ENCODE results near the gene ARPP19.
"Not testable (repeated sequence)": the region's sequence is repeated elsewhere in the genome, so short reads cannot be mapped to it uniquely, and the experiment has no call there.

The ARPP19 gene

DNA sequence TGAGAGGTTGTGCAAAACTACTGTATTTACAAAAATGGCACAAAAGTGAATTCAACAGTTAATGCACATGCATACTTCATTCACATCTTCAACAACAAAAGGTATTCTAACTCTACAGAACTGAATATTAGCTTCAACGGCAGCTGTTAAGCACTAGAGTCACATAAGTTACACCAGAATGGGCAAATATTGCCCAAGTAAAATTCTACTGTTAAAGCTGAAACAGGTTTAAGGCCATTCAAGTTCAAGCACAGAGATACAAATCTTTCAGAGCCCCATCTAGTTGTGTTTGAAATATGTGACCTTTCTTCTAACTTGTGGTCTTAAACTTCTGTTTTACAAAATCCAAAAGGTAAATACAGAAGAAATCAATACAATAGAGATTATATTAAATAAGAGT, 17.6 kb downstream of the ARPP19 start:
- not testable (repeated sequence) for DNase-seq (ENCODE audit: low read depth)

DNA sequence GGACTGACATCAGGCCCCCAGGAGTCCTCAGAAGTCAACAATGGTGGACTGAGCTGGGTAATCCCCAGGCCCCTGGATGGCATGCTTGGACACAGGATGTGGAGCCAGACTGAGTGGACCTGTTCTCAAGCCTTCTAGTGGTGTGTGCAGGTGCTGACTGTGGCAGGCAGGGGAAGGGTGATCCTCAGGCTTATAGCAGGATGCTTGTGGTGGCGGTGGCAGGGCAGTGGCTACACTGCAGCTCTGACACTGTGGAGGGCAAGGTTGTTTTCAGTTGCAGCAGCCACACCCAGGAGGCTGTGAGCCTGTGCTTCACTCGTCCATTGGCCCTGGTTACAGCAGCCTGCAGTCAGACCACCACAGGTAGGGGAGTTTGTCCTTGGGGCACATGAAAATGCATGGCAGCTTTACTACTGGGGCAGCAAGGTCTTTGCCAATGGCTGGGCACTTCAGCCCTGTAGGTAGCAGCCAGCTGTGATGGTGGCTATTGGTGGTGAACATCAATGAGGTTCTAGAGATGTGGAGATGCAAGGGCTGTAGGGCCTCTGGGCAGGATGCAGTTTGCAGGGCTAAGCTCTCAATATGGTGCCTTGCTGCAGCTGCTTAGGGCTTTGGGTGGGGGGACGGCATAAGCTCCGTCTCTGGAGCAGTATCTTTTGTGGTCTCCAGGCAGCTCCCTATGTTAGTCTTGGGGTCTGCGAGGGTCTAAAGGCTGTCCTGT, 22.6 kb downstream of the ARPP19 start:
- DNase-seq (ENCODE audit: low read depth), result no peak

DNA sequence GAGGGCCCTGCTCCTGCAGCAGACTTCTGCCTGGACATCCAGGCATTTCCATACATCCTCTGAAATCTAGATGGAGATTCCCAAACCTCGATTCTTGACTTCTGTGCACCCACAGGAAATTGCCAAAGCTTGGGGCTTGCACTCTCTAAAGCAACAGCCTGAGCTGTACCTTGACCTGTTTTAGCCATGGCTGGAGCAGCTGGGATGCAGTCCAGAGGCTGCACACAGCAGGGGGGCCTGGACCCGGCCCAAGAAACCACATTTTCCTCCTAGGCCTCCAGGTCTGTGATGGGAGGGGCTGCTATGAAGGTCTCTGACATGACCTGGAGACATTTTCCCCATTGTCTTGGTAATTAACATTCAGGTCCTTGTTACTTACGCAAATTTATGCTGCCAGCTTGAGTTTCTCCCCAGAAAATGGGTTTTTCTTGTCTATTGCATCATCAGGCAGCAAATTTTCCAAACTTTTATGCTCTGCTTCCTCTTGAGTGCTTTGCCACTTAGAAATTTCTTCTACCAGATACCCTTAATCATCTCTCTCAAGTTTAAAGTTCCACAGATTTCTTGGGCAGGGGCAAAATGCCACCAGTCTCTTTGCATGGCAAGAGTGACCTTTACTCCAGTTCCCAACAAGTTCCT, 28.3 kb downstream of the ARPP19 start:
- DNase-seq (ENCODE audit: low read depth), result no peak

DNA sequence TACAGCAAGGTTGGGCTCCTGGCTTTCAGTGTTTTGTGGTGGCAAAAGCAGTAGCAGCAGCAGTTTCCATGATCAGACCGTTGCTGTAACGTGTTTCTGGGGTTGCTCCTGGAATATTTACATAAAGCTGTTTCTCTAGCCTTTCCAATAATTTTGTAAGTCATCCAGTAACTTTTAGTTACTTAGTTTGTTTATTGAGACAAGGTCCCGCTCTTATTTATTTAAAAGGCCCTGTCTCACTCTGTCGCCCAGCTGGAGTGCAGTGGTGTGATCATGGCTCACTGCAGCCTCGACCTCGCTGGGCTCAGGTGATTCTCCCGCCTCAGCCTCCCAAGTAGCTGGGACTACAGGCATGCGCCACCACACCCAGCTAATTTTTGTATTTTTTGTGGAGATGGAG, 31.4 kb downstream of the ARPP19 start:
- no peak for DNase-seq (ENCODE audit: low read depth)

GRCh38 chr15:52532427-52532826, 36.4 kb downstream of the ARPP19 start:
- no peak for DNase-seq (ENCODE audit: low read depth)

GRCh38 chr15:52529940-52530339, 38.9 kb downstream of the ARPP19 start:
- no peak for DNase-seq (ENCODE audit: low read depth)

- no peak for DNase-seq (ENCODE audit: low read depth)
Measured at GRCh38 chr15:52529341-52529924, 39.4 kb downstream of the ARPP19 start.

GRCh38 chr15:52528564-52529340, 40.1 kb downstream of the ARPP19 start, which contains the start of gene MYO5A:
TSS of gene MYO5A (minus strand) at chr15:52528880. CDS start at chr15:52528806, 74 bp downstream.
- DNase-seq (ENCODE audit: low read depth), result peak; percentile 57

GRCh38 chr15:52527911-52528563, 40.8 kb downstream of the ARPP19 start:
- no peak for DNase-seq (ENCODE audit: low read depth)

DNA sequence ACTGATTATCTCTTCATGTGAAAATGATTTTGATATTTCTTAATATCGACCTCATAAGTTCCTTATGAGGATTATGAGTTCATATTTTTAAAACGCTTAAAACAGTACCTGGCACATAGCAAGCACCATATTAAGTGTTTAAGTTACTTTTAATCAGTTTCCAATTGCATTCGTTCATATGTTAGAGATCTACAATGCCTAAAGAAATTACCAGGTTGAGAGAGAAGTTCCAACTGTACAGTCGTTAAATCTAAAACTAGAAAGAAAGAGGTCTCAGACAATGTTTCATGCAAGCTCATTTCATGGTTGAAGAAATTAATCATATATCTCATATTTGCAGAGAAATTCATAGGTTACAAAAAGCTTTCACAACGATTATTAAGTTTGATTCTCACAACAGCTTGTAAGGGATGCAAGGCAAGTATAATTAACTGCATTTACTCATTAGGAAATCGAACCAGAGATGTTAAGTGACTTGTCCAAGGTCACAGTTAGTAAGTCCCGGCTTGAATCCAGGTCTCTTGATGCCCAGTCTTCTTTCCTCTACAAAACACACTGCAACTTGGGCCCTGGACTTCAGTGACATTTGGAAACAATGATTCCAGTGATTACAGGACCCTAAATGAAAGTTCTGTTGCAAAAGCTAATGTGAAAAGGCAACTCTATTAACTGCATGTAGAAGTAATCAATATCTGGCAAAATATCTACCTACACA, 41.5 kb downstream of the ARPP19 start:
- no peak for DNase-seq (ENCODE audit: low read depth)

GRCh38 chr15:52524223-52525136, 44.4 kb downstream of the ARPP19 start:
- no peak for DNase-seq (ENCODE audit: low read depth)

DNA sequence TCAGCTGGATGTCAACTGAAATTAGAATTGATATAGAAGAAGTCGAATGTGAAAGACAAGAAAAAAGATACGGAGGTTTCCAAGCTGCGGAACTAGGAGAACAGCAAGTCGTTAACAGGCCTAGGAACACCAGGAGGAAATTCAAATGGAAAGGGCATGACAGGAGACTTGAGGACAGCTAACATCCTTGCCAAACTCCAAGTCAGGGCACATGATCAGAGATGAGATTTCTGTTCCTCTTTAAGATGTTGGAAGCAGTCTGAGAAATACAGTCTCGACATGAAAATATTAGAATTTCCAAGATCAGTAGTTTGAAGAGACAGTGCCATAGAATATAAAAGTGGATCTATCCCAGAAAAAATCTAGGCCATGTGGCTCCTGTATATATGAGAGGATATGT, 45.2 kb downstream of the ARPP19 start:
- no peak for DNase-seq (ENCODE audit: low read depth)

- peak; percentile 70 for DNase-seq (ENCODE audit: low read depth)
Measured at GRCh38 chr15:52523192-52523591, 45.6 kb downstream of the ARPP19 start.

DNA sequence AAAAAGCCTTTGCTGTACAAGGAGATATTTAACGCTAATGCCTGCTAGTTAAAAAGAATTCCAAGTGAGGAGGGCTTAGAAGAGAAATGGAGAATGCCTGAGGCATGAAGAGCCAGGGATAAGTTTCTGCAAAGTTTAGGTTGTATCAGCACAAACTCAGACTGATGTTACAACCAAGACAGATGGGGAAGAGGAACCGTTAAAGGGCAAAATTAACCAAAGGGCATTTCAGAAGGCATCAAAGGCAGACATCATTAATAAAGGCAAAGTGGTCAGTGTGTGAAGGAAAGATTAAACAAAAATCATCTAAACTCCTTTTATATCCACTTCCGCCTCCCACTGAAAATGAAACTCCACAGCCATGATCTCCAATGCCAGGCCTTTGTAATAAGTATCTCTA, 47.1 kb downstream of the ARPP19 start:
- DNase-seq (ENCODE audit: low read depth), result no peak

DNA sequence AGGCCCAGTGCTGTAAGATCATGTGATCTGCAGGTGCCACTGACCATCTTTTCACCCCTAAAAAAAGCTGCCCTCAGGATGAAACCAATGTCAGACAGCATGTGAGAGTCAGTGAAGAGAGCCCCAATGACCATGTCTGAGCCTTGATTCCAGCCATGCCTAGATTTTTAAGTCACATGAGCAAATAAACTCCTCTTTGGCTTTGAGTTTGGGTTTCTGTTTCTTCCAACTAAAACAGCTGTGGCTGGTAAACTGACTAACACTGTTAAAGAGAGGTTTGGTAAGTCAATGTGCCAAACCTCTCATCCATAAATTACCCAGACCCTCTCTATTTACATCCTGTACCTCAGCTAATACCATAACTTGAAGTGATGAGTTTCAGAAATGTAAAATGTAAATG, 48.4 kb downstream of the ARPP19 start:
- peak; percentile 15 for DNase-seq (ENCODE audit: low read depth)

DNA sequence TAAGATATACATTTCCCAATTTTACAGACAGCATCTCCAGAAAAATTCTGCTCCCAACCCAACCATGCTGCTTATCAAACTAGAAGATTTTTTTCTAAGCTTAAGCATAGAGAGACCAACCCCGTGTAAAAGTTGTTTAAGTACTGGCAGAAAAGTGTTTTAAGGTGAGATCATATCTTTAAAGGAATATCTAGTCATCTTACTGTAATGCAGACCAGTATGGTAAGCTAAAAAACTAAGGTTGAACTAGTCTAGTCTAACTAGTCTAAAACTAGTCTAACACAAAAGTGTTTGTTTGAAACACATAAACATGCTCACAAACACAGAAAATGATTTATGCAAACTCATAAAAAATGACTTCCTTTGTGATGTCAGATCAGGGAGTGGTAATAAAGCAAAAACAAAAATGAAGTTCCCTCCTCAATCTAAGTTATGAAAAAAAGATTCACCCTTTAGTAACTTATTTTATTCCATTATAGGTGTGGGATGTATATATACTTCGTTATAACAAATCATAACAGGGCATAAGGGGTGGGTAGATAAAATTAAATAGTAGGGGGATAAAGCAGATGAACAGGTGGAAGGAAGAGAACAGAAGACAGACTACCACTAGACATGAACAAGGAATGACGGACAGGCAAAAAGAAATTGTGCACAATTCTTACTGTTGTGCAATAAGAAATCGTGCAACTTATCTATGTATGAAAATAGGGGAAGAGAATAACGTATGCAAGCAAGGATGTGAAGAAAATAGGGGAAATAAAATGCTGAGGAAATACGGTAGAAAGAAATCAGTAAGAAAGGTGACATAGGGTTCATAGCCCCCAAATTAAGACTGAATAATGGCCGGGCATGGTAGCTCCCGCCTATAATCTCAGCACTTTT, 50.1 kb downstream of the ARPP19 start:
- no peak for DNase-seq (ENCODE audit: low read depth)

DNA sequence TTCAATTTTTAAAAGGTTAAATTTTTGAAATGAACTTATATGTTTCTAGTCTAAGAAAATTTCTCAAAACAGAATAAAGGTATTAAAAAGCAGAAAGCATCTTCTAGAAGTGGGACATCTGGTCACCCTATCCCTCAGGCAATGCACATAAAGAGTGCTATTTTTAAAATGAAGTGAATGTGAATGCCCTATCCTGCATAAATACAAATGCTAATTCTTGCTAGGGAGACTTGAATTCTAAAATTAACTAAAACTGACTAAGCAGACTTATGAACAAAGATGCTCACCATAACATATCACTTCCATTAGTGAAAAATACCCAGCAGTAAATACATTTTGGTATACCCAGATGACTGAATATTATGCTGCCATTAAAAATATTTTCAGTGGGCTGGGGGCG, 51.8 kb downstream of the ARPP19 start:
- no peak for DNase-seq (ENCODE audit: low read depth)

GRCh38 chr15:52515343-52515742, 53.5 kb downstream of the ARPP19 start:
- no peak for DNase-seq (ENCODE audit: low read depth)

GRCh38 chr15:52514482-52514881, 54.3 kb downstream of the ARPP19 start:
- DNase-seq (ENCODE audit: low read depth), result no peak
